Heart left ventricle (tissue), 16 donors: ENCODE data around the gene MAP3K5. TPM values are rescaled to one million over a fixed set of nuclear protein-coding genes. Genes with fewer than 3 reads are reported as not detected.

Experiments
- ATAC-seq, 4 donors: fragments of 200-7000 bp; cut with Tn5 transposase; one replicate each; pipeline ENCODE4 v1.9.1; 2020 to 2022; ENCODE audit warnings: moderate library complexity in 4 of 4, mild to moderate bottlenecking in 3 of 4, moderate number of reproducible peaks in 1 of 4
- DNase-seq, 5 donors: peaks; one replicate each; pipeline ENCODE4 v3.0.0-alpha.2; 2020
- H3K27ac ChIP-seq, 12 donors: fragments of 200-600 bp; sonication (generic) in 4 of 12; one replicate each; pipeline versions ENCODE4 v1.5.0 to v1.8.0; 2016 to 2022; ENCODE audit warnings: mild to moderate bottlenecking in 2 of 12
- H3K27me3 ChIP-seq, 9 donors: fragments of 200-600 bp; sonication (generic) in 2 of 9; one replicate each; pipeline versions ENCODE4 v1.5.1 to v1.8.0; 2016 to 2022; ENCODE audit warnings: mild to moderate bottlenecking in 3 of 9
- H3K36me3 ChIP-seq, 9 donors: fragments of 200-600 bp; sonication (generic) in 2 of 9; one replicate each; pipeline versions ENCODE4 v1.5.0 to v1.8.0; 2018 to 2022; ENCODE audit warnings: mild to moderate bottlenecking in 2 of 9
- H3K4me1 ChIP-seq, 12 donors: fragments of 200-600 bp; sonication (generic) in 4 of 12; one replicate each; pipeline versions ENCODE4 v1.5.0 to v1.8.0; 2016 to 2022; ENCODE audit warnings: mild to moderate bottlenecking in 3 of 12
- H3K4me3 ChIP-seq, 12 donors: fragments of 200-600 bp; sonication (generic) in 4 of 12; one replicate each; pipeline versions ENCODE4 v1.5.0 to v1.8.0; 2017 to 2022; ENCODE audit warnings: mild to moderate bottlenecking in 9 of 12, moderate library complexity in 4 of 12
- H3K9me3 ChIP-seq, 12 donors: fragments of 200-600 bp; sonication (generic) in 4 of 12; one replicate each; pipeline versions ENCODE4 v1.5.0 to v1.8.0; 2016 to 2022; ENCODE audit warnings: mild to moderate bottlenecking in 1 of 12
- POLR2A ChIP-seq, 2 donors: fragments of 450-650 bp; IDR thresholded peaks; one replicate each; pipeline ENCODE4 v1.6.1; 2017; ENCODE audit warnings: antibody characterized with exemption in 2 of 2, mild to moderate bottlenecking in 2 of 2, moderate library complexity in 2 of 2
- WGBS, 4 donors: extraction: QIAGEN DNeasy Blood & Tissue Kit in 2 of 4; methylation state at CpG; one replicate each; pipeline versions ENCODE4 v1.1.5 to v1.1.7; 2013 to 2018; 5-methylcytosine and 5-hydroxymethylcytosine counted together
- intact Hi-C, 10 donors: fragments of 100-400 bp; cut with DNase I; formaldehyde crosslinking; loops; one replicate each; pipeline versions ENCODE4 v1.11.1 to v1.14.2; 2022
- polyA plus RNA-seq, 2 donors: library from polyadenylated mRNA; stranded (reverse); fragments of 200-250 nt; gene quantifications; one replicate each; pipeline ENCODE4 v1.2.3, GENCODE V29; 2013
- total RNA-seq, 9 donors: library from RNA; depleted of rRNA in 2 of 9; stranded (reverse); fragments of >200 nt in 2 of 9; fragmentation: NEBNext Ultra II Directional in 3 of 9; extraction: Animal tissue kit (Norgen Biotek cat#: 25700) in 3 of 9; gene quantifications; one replicate each; pipeline versions ENCODE4 v1.1.0 to v1.2.4, GENCODE V29; 2016 to 2023
- TF ChIP-seq, protein P1 (sequence below), 12 donors: fragments of 200-600 bp; sonication (generic) in 4 of 12; IDR thresholded peaks; one replicate each; pipeline versions ENCODE4 v1.5.0 to v1.8.0; 2018 to 2022; ENCODE audit warnings: antibody characterized with exemption in 12 of 12, mild to moderate bottlenecking in 5 of 12
- donor health status: ischemic (EF 13 %, LVEDD 7.1; RV severe dilation, severe dysfunction).
- donor health status: healthy with polysubstance abuse.
- donor health status: DM: no; HTN: yes; CAD: no.
- donor health status: DM: no; HTN: no; CAD: no.
- donor health status: ischemic (EF 25% LVEDD 6.9; RV normal size, moderate dysfunction).
- donor health status: ischemic (EF 25% LVEDD 5.7; RV mildly dilated, moderate dysfunction).
- donor health status: healthy.
- donor health status: DM: yes; HTN: yes; CAD: no.
- donor health status: ischemic (EF 35%, LVEDD 5.7; RV mildly dilated, moderate dysfunction).
- donor health status: nonischemic (EF 11% LVEDD 7.7; RV severe dilation, severe dysfunction).
- donor health status: DM: yes; HTN: yes; CAD: no.
- donor health status: PGD.
- donor health status: ischemic (EF 29% LVEDD 5.4; RV normal size, mild dysfunction).
- donor health status: nonischemic (EF 23%, LVEDD 6.1; RV moderate dilation, normal function).

The MAP3K5 gene
- total and polyA plus RNA-seq, 11 donors = 7.1 to 34.1 (median 27.8) TPM

DNA sequence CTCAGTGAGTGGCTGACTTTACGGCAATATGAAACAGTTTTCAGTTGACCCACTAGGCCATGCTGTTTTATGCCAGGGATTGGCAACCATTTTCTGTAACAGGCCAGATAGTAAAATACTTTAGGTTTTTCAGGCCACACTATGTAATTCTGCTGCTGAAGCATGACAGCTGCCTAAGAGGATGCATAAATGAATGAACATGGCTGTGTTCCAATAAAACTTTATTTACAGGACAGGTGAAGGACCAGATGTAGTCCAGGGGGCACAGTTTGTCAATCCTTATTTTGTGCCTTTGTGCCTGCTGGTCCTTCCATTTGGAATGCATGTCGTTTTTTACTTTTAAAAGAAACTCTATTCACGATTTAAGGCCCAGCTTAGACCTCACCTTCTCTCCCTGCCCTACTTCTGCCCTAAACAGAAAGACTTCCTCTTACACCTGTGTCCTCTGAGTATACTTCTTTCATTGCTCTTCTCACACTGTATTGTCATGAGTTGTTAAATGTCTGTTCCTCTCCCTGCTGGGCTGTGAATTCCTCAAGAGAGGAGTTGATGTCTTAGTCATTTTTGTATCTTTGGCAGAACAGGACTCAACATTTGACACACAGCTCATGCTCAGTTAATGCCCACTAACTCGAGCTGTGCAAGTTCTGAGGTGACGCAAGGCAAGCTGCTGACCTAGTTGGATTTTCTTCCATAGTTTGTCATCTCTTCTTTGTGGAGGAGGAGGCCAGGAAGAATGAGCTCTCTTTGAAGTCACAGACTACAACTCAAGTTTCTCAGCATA is 152.0 kb downstream of the MAP3K5 start:
- Histone ChIP-seq H3K27me3 (no peaks in the 10 kb centered on the region), H3K4me3 (no peak overlapping the region), H3K9me3 (no peaks in the 10 kb centered on the region), H3K4me1 (peaks cover 0 to 25% (median 8%) of the 10 kb centered on the region in 12 donors), H3K36me3 (peaks cover 0 to 51% (median 33%) of the 10 kb centered on the region in 9 donors), H3K27ac (no peak overlapping the region)
- ATAC-seq (peak in 2 of 4 donors; percentile 25 to 42), DNase-seq (peak in 1 of 5 donors; percentile 35)
- intact Hi-C loops = loop anchor here in 1 of 10 donors (5.0 kb wide), 1 partner anchor 53 kb away; no protein-coding TSS in a partner anchor
- TF ChIP-seq POLR2A (IDR thresholded peaks at IDR 0.05) = no peak
- TF ChIP-seq, protein P1, sequence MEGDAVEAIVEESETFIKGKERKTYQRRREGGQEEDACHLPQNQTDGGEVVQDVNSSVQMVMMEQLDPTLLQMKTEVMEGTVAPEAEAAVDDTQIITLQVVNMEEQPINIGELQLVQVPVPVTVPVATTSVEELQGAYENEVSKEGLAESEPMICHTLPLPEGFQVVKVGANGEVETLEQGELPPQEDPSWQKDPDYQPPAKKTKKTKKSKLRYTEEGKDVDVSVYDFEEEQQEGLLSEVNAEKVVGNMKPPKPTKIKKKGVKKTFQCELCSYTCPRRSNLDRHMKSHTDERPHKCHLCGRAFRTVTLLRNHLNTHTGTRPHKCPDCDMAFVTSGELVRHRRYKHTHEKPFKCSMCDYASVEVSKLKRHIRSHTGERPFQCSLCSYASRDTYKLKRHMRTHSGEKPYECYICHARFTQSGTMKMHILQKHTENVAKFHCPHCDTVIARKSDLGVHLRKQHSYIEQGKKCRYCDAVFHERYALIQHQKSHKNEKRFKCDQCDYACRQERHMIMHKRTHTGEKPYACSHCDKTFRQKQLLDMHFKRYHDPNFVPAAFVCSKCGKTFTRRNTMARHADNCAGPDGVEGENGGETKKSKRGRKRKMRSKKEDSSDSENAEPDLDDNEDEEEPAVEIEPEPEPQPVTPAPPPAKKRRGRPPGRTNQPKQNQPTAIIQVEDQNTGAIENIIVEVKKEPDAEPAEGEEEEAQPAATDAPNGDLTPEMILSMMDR (IDR thresholded peaks at IDR 0.05) = no peak
- WGBS, 4 donors = 81 to 89% (median 84%) methylated on average over 5 of the region's 5 CpGs

DNA sequence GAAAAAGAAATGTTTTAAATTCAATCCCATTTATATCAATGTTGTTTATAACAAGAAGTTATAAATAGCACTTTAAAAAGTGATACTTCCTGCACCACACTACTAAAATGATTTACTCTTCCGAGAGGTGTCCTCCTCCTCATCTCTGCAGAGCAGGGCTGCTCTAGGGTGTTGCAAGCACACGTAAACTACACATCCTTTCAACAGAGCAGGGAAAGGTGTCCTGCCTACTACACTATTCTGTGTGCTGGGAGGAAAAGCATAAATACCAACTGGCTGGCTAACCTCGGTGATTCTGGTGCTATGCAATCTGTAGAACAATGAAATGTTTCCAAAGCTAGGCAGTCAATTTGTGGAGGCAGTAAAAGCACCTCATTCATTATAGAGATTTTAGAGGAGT is 152.6 kb downstream of the MAP3K5 start:
- Histone ChIP-seq H3K27me3 (no peaks in the 10 kb centered on the region), H3K4me1 (peaks cover 0 to 19% (median 8%) of the 10 kb centered on the region in 12 donors), H3K9me3 (no peaks in the 10 kb centered on the region), H3K4me3 (no peak overlapping the region), H3K27ac (no peak overlapping the region), H3K36me3 (peaks cover 0 to 56% (median 35%) of the 10 kb centered on the region in 9 donors)
- intact Hi-C loops = loop anchor here in 1 of 10 donors (5.0 kb wide), 1 partner anchor 52 kb away; no protein-coding TSS in a partner anchor
- WGBS, 4 donors = 75 to 80% (median 78%) methylated on average over 3 of the region's 3 CpGs
- DNase-seq = no peak
- no peak for ATAC-seq
- TF ChIP-seq, protein P1 (IDR thresholded peaks at IDR 0.05) = no peak
- no peak for TF ChIP-seq POLR2A (IDR thresholded peaks at IDR 0.05)

DNA sequence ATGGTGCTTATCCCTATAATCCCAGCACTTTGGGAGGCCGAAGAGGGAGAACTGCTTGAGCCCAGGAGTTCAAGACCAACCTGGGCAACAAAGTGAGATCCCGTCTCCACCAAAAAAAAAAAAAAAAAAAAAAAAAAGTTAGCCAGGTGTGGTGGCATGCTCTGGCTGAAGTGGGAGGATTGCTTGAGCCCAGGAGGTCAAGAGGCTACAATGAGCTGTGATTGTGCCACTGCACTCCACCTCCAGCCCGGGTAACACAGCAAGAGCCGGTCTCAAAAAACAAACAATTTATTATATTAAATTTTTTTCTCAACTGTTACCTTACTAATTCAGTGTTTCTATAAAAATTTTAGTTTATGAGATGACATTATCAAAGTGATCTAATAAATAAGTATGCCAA is 156.7 kb downstream of the MAP3K5 start:
- WGBS, 4 donors = 88 to 96% (median 95%) methylated on average over 4 of the region's 4 CpGs
- Histone ChIP-seq H3K4me1 (no peaks in the 10 kb centered on the region), H3K36me3 (peaks cover 0 to 76% (median 44%) of the 10 kb centered on the region in 9 donors), H3K9me3 (no peaks in the 10 kb centered on the region), H3K4me3 (no peak overlapping the region), H3K27me3 (no peaks in the 10 kb centered on the region), H3K27ac (no peak overlapping the region)
- intact Hi-C loops = no loop called here
- DNase-seq (no peak), ATAC-seq (no peak)
- TF ChIP-seq, protein P1 (IDR thresholded peaks at IDR 0.05) = no peak
- TF ChIP-seq POLR2A (IDR thresholded peaks at IDR 0.05) = no peak

DNA sequence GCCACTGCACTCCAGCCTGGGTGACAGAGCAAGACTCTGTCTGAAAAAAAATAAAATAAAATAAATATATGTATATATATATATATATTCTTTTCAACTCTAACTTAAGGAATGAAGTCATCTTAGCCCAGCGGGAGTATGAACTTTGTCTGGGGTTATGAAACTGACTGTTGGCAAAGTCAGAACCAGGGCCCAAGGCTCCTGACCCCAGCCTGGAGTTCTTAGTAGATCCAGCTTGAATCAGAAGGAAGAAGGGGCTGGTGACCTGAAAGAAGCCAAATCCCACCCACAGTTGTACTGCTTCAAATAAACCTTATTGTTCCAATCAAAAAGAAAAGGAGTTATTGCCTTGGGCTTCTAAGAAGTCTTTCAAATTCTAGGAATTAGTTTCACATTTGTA is 158.9 kb downstream of the MAP3K5 start:
- TF ChIP-seq, protein P1 (IDR thresholded peaks at IDR 0.05) = no peak
- TF ChIP-seq POLR2A (IDR thresholded peaks at IDR 0.05) = no peak
- intact Hi-C loops = no loop called here
- Histone ChIP-seq H3K4me3 (no peak overlapping the region), H3K27ac (no peak overlapping the region), H3K9me3 (no peaks in the 10 kb centered on the region), H3K36me3 (peaks cover 0 to 72% (median 36%) of the 10 kb centered on the region in 9 donors), H3K4me1 (no peaks in the 10 kb centered on the region), H3K27me3 (no peaks in the 10 kb centered on the region)
- ATAC-seq (no peak), DNase-seq (no peak)
- WGBS, 4 donors = 83 to 86% (median 85%) methylated on average over 1 of the region's 1 CpG
